ENCODE measurements around the gene CT47C1. TPM values are rescaled to one million over a fixed set of nuclear protein-coding genes. Genes with fewer than 3 reads are reported as not detected.

CT47C1 gene
- polyA plus RNA-seq, 1 of the 3 experiments (the other 2 are of a cell fraction): not detected

- CTCF ChIA-PET: interaction anchor here (1.2 kb wide), 1 partner anchor 10 kb away, joined by 4 read pairs; no protein-coding TSS in a partner anchor
- Histone ChIP-seq H3K9ac (no peak overlapping the region), H3K4me3 (ENCODE audit: low read depth in 2 of 2, low read length in 1 of 2) (no peak overlapping the region), H3F3A (replicated peaks; ENCODE audit: insufficient read depth) (no peaks in the 10 kb centered on the region), H3K9me3 (no peaks in the 10 kb centered on the region), H2AFZ (ENCODE audit: low read depth) (no peak overlapping the region), H4K20me1 (ENCODE audit: insufficient read depth) (no peaks in the 10 kb centered on the region), H3K27ac (ENCODE audit: low read depth in 2 of 2, low read length in 1 of 2) (no peak overlapping the region), H3K36me3 (replicated peaks in 1 of 2; ENCODE audit: control insufficient read depth in 1 of 2, insufficient read depth in 2 of 2, low read length in 1 of 2) (no peaks in the 10 kb centered on the region), H3K79me2 (ENCODE audit: insufficient read depth) (no peaks in the 10 kb centered on the region), H3K4me1 (ENCODE audit: control insufficient read depth in 1 of 2, insufficient read depth in 2 of 2, low read depth in 1 of 2, low read length in 1 of 2) (no peaks in the 10 kb centered on the region), H3K27me3 (ENCODE audit: insufficient read depth) (peaks cover 21% of the 10 kb centered on the region; the same call in 1 of the 2 replicates), H3K9me2 (no peaks in the 10 kb centered on the region), H3K4me2 (no peak overlapping the region)
- POLR2A ChIA-PET: no interaction called here
- TF ChIP-seq ELF1 (IDR thresholded peaks at IDR 0.05): no peak
- TF ChIP-seq PBX3 (IDR thresholded peaks at IDR 0.05): no peak
- TF ChIP-seq YY1 (IDR thresholded peaks at IDR 0.05; ENCODE audit: low read depth): no peak
- TF ChIP-seq CHD2 (IDR thresholded peaks at IDR 0.05; ENCODE audit: low read length, partially characterized antibody): no peak
- DNase-seq: no peak
- WGBS (ENCODE audit: low lambda C conversion rate): 5% methylated on average over 3 of the region's 3 CpGs
These were observed 22.0 kb downstream of the CT47C1 start for GRCh38 chrX:119094819-119095218.

GRCh38 chrX:119095936-119096335, 23.1 kb downstream of the CT47C1 start:
- Histone ChIP-seq H3K4me3 (ENCODE audit: low read depth in 2 of 2, low read length in 1 of 2) (no peak overlapping the region), H3K27me3 (ENCODE audit: insufficient read depth) (peaks cover 28% of the 10 kb centered on the region; the same call in 1 of the 2 replicates), H2AFZ (ENCODE audit: low read depth) (no peak overlapping the region), H3K4me2 (no peak overlapping the region), H4K20me1 (ENCODE audit: insufficient read depth) (no peaks in the 10 kb centered on the region), H3K36me3 (replicated peaks in 1 of 2; ENCODE audit: control insufficient read depth in 1 of 2, insufficient read depth in 2 of 2, low read length in 1 of 2) (no peaks in the 10 kb centered on the region), H3K4me1 (ENCODE audit: control insufficient read depth in 1 of 2, insufficient read depth in 2 of 2, low read depth in 1 of 2, low read length in 1 of 2) (no peaks in the 10 kb centered on the region), H3K79me2 (ENCODE audit: insufficient read depth) (no peaks in the 10 kb centered on the region), H3K27ac (ENCODE audit: low read depth in 2 of 2, low read length in 1 of 2) (no peak overlapping the region), H3K9ac (no peak overlapping the region), H3K9me3 (no peaks in the 10 kb centered on the region), H3K9me2 (no peaks in the 10 kb centered on the region), H3F3A (replicated peaks; ENCODE audit: insufficient read depth) (no peaks in the 10 kb centered on the region)
- TF ChIP-seq CHD2 (IDR thresholded peaks at IDR 0.05; ENCODE audit: low read length, partially characterized antibody): no peak
- TF ChIP-seq, protein P1, sequence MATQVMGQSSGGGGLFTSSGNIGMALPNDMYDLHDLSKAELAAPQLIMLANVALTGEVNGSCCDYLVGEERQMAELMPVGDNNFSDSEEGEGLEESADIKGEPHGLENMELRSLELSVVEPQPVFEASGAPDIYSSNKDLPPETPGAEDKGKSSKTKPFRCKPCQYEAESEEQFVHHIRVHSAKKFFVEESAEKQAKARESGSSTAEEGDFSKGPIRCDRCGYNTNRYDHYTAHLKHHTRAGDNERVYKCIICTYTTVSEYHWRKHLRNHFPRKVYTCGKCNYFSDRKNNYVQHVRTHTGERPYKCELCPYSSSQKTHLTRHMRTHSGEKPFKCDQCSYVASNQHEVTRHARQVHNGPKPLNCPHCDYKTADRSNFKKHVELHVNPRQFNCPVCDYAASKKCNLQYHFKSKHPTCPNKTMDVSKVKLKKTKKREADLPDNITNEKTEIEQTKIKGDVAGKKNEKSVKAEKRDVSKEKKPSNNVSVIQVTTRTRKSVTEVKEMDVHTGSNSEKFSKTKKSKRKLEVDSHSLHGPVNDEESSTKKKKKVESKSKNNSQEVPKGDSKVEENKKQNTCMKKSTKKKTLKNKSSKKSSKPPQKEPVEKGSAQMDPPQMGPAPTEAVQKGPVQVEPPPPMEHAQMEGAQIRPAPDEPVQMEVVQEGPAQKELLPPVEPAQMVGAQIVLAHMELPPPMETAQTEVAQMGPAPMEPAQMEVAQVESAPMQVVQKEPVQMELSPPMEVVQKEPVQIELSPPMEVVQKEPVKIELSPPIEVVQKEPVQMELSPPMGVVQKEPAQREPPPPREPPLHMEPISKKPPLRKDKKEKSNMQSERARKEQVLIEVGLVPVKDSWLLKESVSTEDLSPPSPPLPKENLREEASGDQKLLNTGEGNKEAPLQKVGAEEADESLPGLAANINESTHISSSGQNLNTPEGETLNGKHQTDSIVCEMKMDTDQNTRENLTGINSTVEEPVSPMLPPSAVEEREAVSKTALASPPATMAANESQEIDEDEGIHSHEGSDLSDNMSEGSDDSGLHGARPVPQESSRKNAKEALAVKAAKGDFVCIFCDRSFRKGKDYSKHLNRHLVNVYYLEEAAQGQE (IDR thresholded peaks at IDR 0.05; ENCODE audit: low read depth, low read length): no peak
- TF ChIP-seq ELF1 (IDR thresholded peaks at IDR 0.05): no peak
- no peak for TF ChIP-seq RCOR1 (IDR thresholded peaks at IDR 0.05; ENCODE audit: low read length)
- no peak for TF ChIP-seq TAF1 (IDR thresholded peaks at IDR 0.05; ENCODE audit: borderline replicate concordance, low read depth, low read length)
- no peak for TF ChIP-seq FOXJ3 (CRISPR knock-in tag; IDR thresholded peaks at IDR 0.05)
- no peak for TF ChIP-seq PBX3 (IDR thresholded peaks at IDR 0.05)
- TF ChIP-seq, protein P2, sequence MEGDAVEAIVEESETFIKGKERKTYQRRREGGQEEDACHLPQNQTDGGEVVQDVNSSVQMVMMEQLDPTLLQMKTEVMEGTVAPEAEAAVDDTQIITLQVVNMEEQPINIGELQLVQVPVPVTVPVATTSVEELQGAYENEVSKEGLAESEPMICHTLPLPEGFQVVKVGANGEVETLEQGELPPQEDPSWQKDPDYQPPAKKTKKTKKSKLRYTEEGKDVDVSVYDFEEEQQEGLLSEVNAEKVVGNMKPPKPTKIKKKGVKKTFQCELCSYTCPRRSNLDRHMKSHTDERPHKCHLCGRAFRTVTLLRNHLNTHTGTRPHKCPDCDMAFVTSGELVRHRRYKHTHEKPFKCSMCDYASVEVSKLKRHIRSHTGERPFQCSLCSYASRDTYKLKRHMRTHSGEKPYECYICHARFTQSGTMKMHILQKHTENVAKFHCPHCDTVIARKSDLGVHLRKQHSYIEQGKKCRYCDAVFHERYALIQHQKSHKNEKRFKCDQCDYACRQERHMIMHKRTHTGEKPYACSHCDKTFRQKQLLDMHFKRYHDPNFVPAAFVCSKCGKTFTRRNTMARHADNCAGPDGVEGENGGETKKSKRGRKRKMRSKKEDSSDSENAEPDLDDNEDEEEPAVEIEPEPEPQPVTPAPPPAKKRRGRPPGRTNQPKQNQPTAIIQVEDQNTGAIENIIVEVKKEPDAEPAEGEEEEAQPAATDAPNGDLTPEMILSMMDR (IDR thresholded peaks at IDR 0.05): no peak
- TF ChIP-seq TCF12 (IDR thresholded peaks at IDR 0.05): no peak
- TF ChIP-seq FOSL2 (IDR thresholded peaks at IDR 0.05; ENCODE audit: borderline replicate concordance, low read depth): no peak
- CTCF ChIA-PET: interaction anchor here (1.9 kb wide), 1 partner anchor 23 kb away, joined by 6 read pairs; no protein-coding TSS in a partner anchor
- POLR2A ChIA-PET: no interaction called here
- no peak for DNase-seq

Measured in SK-N-SH (cell line).